Measurements from ENCODE around the gene SLC51B.
"Not testable (repeated sequence)": the region's sequence is repeated elsewhere in the genome, so short reads cannot be mapped to it uniquely, and the experiment has no call there.

The SLC51B gene

GRCh38 chr15:65042776-65043327 is 2.3 kb upstream of the SLC51B start:
- DNase-seq, result no peak

- DNase-seq, result not testable (repeated sequence)
These were observed 969 bp upstream of the SLC51B start for GRCh38 chr15:65044218-65044617.

GRCh38 chr15:65048241-65048640 is 3.1 kb downstream of the SLC51B start:
- no peak for DNase-seq

- peak; percentile 89 for DNase-seq
These were observed 4.2 kb downstream of the SLC51B start for GRCh38 chr15:65049418-65049840.

GRCh38 chr15:65050270-65050669 is 5.1 kb downstream of the SLC51B start:
- no peak for DNase-seq

GRCh38 chr15:65051266-65051665 is 6.1 kb downstream of the SLC51B start:
- no peak for DNase-seq

- DNase-seq, result no peak
These were observed 7.8 kb downstream of the SLC51B start for GRCh38 chr15:65052956-65053355.

- DNase-seq, result peak; percentile 54
These were observed 9.4 kb downstream of the SLC51B start for GRCh38 chr15:65054333-65055200.

- no peak for DNase-seq
These were observed 10.1 kb downstream of the SLC51B start for GRCh38 chr15:65055201-65055870.

GRCh38 chr15:65056106-65056505 is 10.9 kb downstream of the SLC51B start:
- no peak for DNase-seq

- no peak for DNase-seq
These were observed 11.8 kb downstream of the SLC51B start for GRCh38 chr15:65056868-65057548.

- DNase-seq, result no peak
These were observed 12.4 kb downstream of the SLC51B start for GRCh38 chr15:65057549-65057940.

GRCh38 chr15:65058394-65059368 is 13.5 kb downstream of the SLC51B start:
- no peak for DNase-seq

GRCh38 chr15:65059369-65059750 is 14.2 kb downstream of the SLC51B start:
- DNase-seq, result no peak

GRCh38 chr15:65059931-65060596 is 14.9 kb downstream of the SLC51B start:
- DNase-seq, result no peak

GRCh38 chr15:65060641-65061397 is 15.6 kb downstream of the SLC51B start:
- DNase-seq, result no peak

GRCh38 chr15:65062061-65062460 is 16.9 kb downstream of the SLC51B start:
- no peak for DNase-seq

- no peak for DNase-seq
These were observed 17.5 kb downstream of the SLC51B start for GRCh38 chr15:65062726-65063125.

- DNase-seq, result no peak
These were observed 20.9 kb downstream of the SLC51B start for GRCh38 chr15:65066001-65066634.

GRCh38 chr15:65066635-65067316 is 21.6 kb downstream of the SLC51B start:
- DNase-seq, result no peak

Measured in CD4-positive, alpha-beta T cell treated with Interleukin-21 for 1 hour (primary cell).